ENCODE data around the gene SDF2.
A peak's percentile ranks its signal among the peaks of the same experiment; 100 is the strongest.
"Not testable (repeated sequence)": the region's sequence is repeated elsewhere in the genome, so short reads cannot be mapped to it uniquely, and the experiment has no call there.

Gene SDF2

DNA sequence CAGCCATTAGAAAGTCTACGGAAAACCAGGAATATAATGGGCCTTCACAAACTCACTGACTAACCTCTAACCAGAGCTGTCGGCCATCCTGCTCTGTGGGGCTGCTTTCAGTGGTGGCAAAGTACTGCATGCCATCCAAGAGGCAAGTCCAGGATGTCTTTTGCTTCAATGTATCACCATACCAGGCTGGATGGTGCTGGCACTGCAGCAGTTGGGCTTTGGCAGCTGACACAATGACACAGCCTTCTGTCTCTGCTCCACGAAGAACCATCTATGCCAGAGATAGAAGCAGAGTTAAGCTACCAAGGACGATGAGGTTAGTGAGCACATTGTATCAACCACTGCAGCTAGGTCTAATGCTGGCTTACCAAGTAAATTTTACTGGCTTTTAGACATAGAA lies 38.0 kb downstream of the SDF2 start:
- no peak for DNase-seq

DNA sequence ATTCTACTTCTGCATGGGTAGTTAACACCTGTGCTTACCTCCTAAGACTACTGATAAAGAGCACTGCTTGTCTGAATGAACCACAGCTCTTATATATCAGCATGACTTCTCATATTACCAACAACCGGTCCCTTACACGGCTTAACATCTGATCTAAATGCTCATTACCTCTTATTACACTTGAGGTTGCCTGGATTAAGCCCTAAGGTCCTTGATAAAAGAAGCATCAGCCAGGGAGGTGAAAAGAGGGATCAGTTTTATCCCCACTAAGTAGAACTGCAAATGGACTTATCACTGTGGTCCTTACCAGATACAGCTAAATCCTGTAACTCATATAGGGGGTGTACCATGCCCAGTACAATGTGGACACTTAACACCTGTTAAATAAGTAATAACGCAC lies 39.5 kb downstream of the SDF2 start:
- DNase-seq = no peak

DNA sequence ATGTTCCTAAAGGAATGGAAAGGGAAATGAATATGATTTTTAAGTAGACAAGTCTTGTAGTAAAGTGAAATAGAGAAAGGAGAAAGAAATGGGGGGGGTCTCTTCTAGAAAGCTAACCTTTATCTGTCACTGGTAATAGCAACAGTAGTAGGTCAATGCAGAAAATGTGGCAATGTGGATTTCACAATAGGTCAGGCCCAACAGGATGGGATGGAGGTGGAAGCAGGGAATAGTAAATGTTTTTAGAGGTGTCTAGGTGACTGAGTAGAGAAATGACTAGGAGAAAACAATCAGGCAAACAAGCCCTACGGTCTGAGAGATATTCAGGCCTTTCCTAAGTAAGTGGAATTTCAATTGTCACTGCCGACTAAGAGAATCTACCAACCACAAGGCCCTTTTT lies 41.7 kb downstream of the SDF2 start:
- no peak for DNase-seq

DNA sequence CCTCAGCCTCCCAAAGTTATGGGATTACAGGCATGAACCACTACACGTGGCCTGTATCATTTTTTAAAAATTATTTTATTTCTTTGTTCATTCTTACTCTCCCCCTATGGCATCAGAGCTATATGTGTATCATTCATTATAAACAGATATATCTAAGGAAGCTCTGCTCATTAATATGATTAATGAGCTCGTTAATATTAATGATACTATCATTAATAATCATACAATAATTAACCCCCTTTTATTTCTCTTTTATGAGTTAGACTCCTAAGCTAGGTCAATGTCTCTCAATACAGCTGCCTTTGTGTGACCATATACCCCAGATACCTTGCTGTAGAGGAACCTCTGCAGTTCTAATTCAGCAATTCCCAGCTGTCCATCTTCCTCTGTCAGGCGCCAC lies 43.2 kb downstream of the SDF2 start:
- no peak for DNase-seq

DNA sequence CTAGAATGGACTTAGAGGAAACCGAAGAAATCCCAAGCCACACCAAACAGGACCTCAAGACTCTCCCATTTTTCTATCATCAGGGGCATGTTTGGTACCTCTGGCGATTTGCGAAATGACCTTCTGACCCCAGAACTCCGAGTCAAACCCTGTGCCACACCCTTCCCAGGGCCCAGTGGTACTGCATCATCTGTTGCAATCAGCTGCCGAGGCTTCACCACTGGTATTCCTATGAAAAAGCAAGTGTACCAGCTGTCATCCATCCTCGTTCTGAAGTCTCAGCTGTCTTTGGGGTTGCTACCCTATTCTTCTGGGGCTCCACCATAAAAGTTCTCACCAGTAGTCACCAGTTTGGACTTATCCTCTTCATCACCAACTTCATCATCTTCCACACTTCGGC lies 45.4 kb downstream of the SDF2 start:
- DNase-seq = no peak

DNA sequence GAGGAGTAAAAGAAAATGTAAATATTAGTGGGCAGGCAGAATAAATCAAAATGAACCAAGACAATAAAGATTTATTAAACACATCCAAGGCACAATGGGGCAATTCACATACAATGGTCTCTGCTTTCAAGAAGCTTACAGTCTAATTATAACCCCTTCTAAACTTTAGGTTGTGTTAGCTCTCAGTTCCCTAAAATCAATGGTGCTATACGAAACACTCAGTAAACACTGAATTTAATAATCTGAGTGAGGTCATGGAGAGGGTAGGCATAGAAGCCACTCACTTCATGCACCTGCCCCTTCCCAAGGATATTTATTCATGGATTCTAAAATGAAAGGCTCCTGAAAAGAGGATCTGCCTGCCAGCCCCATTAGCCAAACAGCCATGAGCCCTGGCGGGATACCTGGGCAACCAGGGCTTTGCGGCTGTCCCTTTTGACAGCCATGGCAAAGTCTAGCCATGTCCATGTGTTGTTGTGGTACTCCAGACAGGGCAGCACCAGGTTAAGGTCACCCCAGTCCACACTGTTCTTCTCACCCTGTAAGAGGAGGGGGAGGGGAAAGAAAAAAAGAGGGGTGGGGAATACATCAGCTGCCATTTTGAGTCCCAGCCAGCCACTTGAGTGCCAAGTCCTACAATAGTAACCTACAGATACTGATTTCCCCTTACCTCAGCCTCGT lies 46.3 kb downstream of the SDF2 start:
- no peak for DNase-seq

DNA sequence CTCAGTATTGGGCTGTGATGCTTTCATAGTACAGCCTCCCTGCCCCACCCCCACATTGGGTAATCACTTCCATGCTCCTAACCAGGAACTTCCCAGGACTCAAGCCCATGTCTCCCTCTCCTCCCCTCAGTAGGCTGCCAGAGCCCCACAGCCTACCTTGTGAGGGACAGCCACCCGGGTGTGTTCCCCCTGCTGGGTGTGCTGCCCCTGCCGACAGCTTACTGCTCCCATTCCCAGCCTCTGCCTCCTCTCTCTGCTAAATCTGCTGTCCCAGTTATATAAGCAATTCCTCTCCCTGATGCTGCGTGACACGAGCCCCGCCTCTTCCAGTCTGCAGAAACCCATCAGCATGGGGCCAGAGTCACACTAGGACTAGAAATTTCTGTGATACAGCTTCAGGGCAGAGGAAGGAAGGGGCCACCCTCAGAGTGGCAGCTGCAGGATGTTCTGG lies 47.8 kb downstream of the SDF2 start, which contains the start of gene RSKR:
TSS of gene RSKR (minus strand) at position 255 of the 451 bp plus-strand sequence. CDS start at position 231, 24 bp downstream.
- DNase-seq = no peak

DNA sequence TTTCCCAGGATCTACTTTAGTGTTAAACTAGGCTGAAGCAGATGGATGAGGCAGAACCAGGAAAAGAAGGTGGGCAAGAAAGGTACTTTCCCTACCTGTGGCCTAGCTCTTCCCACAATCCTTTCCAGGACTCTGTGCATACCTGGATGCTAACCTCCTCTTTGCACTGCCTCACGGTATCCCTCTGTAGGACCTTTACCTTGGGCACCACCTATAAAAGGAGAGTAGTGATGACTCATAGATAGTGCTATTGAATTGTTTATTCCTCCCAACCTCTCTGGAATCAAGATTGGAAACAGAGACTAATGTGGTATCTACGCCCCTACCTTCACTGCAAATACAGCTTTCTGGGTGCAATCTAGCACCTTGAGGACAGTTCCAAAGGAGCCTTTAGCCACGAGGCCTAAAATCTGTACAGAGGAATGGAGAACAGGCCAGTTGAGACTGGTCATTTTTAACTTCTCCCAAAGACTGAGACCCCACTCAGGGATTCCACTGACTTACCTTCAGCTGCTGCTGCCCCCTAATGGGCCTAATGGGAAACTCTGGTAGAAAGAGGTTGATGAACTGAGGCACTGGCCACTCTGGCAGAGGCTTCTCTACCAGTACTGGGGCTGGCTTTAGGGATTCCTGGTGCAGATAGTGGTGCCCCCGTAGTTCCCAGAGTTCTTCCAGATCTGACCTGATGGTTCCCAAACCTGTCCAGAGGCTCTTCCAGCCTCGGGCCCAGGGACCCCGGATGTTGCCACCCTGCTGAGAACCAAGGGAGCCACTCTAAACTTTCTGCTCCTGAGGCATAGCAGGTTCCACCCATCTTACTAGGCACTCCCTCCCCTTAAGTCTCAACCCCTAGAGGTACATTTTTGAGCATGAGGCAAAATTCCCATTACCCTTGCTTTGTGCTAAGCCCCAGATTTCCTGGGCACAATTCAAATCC lies 48.5 kb downstream of the SDF2 start:
- peak; percentile 22 to 58 for DNase-seq

DNA sequence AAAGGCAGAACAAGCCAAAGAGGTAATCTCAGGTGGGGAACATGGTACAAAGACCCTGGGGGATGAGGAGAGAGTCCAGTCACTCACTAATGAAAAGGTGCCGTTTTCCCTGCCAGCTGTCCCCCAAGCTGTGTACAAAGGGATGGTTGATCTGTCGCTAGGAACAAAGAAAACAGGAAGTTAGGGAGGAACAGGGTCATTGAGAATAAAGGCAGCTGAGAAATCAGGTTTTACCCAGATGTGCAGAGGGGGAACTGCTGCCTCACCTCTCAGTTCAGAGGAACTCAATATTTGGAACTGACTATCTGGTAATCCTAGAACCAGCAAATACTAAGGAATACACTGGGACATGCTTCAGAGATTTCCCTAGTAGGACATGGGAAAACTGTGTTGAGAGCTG lies 49.2 kb downstream of the SDF2 start:
- no peak for DNase-seq

DNA sequence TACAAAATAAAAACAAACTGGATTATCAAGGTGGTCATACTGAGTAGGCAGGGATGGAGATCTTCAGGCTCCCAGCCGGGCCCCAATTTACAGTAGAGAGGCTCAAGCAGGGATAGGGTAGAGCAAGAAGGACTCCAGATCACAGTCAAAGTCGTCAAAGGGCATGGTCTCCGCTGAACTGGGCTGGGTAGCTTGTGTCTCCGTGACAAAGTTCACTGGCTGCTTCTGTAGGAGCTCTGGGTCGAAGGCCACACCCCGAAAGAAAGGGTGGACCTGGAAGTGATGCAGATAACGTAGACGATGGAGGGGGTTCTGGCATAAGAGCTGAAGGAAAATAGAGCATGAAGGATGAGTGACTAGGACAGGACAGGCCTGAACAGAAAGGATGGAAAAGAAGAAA lies 51.3 kb downstream of the SDF2 start:
- DNase-seq = no peak

DNA sequence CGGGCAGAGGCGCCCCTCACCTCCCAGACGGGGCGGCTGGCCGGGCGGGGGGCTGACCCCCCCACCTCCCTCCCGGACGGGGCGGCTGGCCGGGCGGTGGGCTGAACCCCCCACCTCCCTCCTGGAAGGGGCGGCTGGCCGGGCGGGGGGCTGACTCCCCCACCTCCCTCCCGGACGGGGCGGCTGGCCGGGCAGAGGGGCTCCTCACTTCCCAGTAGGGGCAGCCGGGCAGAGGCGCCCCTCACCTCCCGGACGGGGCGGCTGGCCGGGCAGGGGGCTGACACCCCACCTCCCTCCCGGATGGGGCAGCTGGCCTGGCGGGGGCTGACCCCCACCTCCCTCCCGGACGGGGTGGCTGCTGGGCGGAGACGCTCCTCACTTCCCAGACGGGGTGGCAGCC lies 57.7 kb downstream of the SDF2 start:
- not testable (repeated sequence) for DNase-seq

DNA sequence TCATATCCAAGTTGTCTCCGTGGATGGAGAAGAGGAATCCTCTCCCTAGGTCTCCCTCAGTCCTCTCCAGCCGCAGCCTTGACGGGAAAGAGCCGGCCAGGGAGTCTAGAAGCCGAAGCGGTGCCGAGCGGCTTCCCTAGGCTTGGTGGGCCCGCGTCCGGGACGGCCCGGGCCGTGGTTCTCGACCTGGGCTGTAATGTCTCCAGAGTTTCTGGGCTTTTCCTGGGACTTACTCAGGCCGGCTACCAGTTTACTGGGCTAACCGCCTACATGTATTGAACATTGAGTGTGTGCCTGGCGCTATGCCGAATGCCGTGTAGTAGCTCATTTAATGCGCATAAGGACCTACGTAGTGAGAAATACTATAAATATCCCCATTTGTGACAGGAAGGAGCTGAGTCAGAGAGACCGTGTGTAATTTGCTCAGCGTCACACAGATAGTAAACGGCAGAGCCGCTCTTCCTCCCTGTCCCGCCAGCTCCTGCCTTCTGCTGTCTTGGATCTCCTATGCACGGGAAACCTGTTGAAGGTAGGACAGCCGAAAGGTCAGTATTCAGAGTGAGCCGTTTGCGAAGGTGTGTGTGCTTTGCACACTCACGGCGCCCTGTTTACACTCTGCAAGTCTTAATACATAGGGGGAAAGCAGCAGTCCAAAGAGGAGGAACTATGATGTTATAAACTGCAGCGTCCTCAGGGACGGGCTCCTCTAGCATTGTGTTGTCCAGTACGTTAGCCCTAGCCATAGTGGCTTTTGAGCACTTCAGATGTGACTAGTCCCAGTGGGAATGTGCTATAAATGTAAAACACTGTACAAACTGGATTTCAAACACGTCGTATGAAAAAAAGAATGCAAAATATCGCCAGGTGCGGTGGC lies 62.2 kb downstream of the SDF2 start:
- peak; percentile 66 to 68 for DNase-seq

DNA sequence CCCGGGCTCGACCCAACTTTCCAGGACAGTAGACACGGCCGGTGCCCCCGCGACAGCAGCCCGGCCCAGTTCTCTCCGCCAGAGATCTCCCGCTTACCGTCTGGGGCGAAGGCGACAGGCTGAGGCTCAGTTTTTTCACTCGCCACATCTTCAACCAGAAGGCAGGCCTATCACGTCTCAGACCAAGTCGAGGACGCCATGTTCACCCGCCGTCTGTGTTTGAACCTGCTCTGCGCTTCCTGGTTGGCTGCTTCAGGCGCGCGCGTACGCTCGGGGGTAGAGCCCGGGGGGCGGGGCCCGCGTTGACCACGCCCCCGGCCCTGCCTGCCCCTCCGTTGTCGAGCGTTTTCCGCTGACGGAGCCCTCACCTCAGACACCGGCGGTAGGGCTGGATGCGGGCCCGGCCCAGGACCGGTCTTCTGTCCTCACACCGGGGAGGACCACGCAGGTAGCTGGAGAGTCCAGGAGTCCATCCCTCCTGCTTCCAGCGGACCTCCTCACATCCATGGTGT lies 62.9 kb downstream of the SDF2 start, which contains the start of gene SPAG5:
TSS of gene SPAG5 (minus strand) at position 227 of the 512 bp plus-strand sequence. CDS start at position 148, 79 bp downstream.
- peak; percentile 91 to 93 for DNase-seq

DNA sequence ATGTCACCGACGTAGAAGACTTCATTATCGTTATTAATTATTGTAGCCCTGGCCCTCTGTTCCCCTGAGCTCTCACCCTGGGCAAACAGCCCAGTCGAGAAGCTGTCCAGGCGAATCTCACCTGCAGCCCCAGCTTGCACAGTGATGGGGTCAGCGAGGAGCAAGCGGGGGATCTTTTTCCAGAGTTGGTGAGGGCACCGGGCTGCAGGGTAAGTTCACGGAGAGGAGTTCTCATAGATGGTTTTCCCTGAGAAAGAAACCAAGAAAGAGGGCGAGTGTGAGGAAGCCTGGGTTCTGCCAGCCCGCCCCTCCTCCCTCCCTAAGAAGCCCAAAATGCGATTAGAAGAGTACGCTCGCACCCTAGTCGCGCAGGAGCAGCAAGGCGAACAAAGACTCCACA lies 63.3 kb downstream of the SDF2 start:
- no peak for DNase-seq
